ENCODE data around the gene DNASE1L1. TPM values are rescaled to one million over a fixed set of nuclear protein-coding genes. Genes with fewer than 3 reads are reported as not detected.

Gene DNASE1L1
- total and polyA plus RNA-seq, 12 donors, result 9.3 to 101 (median 45.3) TPM

DNA sequence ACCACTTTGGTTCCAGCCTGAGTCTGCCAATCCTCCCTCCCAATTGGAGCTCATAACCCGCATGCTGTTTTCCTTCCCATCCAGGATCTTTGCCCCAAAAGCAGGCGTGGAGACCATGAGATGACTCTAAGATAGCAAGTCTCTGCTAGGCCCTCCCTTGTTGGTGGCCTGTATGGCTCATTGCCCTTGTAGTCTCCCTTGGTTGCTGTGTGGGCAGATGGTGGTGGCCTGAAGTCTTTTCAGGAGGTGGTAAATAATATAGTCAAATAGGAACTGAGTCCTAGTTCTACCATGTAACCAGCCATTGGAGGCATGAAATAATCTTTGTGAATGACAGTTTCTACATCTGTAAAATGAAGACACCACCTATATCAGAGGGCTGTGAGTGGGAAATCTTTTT, 20.7 kb upstream of the DNASE1L1 start:
- WGBS, 4 donors, result 60 to 82% (median 74%) methylated on average over 1 to 2 of the region's 2 CpGs
- Histone ChIP-seq H3K4me3 (peak overlapping the region in 1 of 4 donors; percentile 64), H3K27me3 (no peaks in the 10 kb centered on the region), H3K4me1 (replicated peaks in 1 of 2) (peaks cover 0 to 15% of the 10 kb centered on the region in 2 donors), H3K9me3 (replicated peaks in 1 of 3) (no peaks in the 10 kb centered on the region), H3K27ac (peak overlapping the region in 2 of 5 donors; percentile 81 to 85), H3K36me3 (replicated peaks in 1 of 2) (peaks cover 0 to 30% of the 10 kb centered on the region in 2 donors)
- no peak for DNase-seq
- TF ChIP-seq, protein P1, sequence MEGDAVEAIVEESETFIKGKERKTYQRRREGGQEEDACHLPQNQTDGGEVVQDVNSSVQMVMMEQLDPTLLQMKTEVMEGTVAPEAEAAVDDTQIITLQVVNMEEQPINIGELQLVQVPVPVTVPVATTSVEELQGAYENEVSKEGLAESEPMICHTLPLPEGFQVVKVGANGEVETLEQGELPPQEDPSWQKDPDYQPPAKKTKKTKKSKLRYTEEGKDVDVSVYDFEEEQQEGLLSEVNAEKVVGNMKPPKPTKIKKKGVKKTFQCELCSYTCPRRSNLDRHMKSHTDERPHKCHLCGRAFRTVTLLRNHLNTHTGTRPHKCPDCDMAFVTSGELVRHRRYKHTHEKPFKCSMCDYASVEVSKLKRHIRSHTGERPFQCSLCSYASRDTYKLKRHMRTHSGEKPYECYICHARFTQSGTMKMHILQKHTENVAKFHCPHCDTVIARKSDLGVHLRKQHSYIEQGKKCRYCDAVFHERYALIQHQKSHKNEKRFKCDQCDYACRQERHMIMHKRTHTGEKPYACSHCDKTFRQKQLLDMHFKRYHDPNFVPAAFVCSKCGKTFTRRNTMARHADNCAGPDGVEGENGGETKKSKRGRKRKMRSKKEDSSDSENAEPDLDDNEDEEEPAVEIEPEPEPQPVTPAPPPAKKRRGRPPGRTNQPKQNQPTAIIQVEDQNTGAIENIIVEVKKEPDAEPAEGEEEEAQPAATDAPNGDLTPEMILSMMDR (IDR thresholded peaks at IDR 0.05), result no peak
- no peak for TF ChIP-seq POLR2A (IDR thresholded peaks at IDR 0.05)
- intact Hi-C loops (cut with DNase I), result no loop called here

GRCh38 chrX:154428176-154429171, 19.4 kb upstream of the DNASE1L1 start, which contains the start of gene ATP6AP1:
ATP6AP1 (plus strand) TSS chrX:154428677; CDS start chrX:154428693, 16 bp downstream.
- WGBS, 4 donors, result 8 to 55% (median 29%) methylated on average over 28 to 87 of the region's 87 CpGs

DNA sequence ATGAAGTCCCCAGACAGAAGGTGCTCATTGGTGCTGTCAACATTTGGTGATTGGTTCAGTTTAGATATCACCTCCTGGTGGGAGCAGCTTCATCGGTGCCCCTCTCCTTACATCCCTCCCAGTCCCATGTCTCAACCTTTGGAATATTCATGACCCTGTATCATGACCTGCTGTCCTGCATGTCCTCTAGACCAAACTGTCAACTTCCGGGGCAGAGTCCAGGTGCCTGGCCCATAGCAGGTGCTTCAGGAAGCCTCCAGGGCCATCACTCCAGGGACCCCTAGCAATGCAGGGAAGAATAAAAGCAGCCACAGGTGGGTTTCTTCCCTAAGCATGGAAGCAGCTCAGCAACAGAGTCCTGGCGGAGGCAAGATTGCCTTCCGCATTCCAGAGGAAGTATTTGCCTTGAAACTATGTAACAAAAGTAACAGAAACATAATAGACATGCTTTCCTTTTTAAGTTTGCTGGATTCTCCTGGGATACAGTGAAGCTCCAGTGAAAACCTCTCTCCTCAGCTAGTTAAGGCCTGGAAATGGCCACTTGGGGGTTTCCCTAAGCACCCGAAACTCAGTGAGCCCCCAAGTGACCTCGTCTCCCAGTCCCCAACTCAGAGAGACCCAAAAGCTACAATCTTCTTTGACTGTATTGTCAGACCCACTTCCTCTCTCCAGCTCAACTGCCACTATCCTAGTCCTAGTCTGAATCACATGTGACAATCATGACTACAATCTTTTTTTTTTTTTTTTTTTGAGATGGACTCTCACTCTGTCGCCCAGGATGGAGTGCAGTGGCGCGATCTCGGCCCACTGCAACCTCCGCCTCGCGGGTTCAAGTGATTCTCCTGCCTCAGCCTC, 18.1 kb upstream of the DNASE1L1 start:
- WGBS, 4 donors, result 80 to 85% (median 82%) methylated on average over 9 to 13 of the region's 13 CpGs
- H3K4me1 ChIP-seq (replicated peaks in 1 of 2), result peaks cover 0 to 15% of the 10 kb centered on the region in 2 donors
- no peak for TF ChIP-seq POLR2A (IDR thresholded peaks at IDR 0.05)
- TF ChIP-seq, protein P1 (IDR thresholded peaks at IDR 0.05), result no peak
- H3K4me3 ChIP-seq, result peak overlapping the region in 1 of 4 donors; percentile 64
- intact Hi-C loops (cut with DNase I), result no loop called here
- H3K36me3 ChIP-seq (replicated peaks in 1 of 2), result peaks cover 0 to 7% of the 10 kb centered on the region in 2 donors
- no peak for DNase-seq
- H3K27me3 ChIP-seq, result no peaks in the 10 kb centered on the region
- no peak overlapping the region for H3K27ac ChIP-seq
- H3K9me3 ChIP-seq (replicated peaks in 1 of 3), result no peaks in the 10 kb centered on the region

More at GRCh38 chrX:154428176-154429171, 19.4 kb upstream of the DNASE1L1 start, which contains the start of gene ATP6AP1:
- DNase-seq, result peak; percentile 92 to 98 (median 95)
- Histone ChIP-seq H3K9me3 (replicated peaks in 1 of 3) (no peaks in the 10 kb centered on the region), H3K27ac (peak within 1 kb of the TSS in 4 of 5 donors; percentile 15 to 85 (median 78)), H3K4me1 (replicated peaks in 1 of 2) (peaks cover 0 to 15% of the 10 kb centered on the region in 2 donors), H3K36me3 (replicated peaks in 1 of 2) (peaks cover 0 to 20% of the 10 kb centered on the region in 2 donors), H3K27me3 (no peaks in the 10 kb centered on the region), H3K4me3 (peak within 1 kb of the TSS in 3 of 4 donors; percentile 18 to 64 (median 33))
- intact Hi-C loops (cut with DNase I), result no loop called here
- TF ChIP-seq, protein P1 (IDR thresholded peaks at IDR 0.05), result no peak
- peak in 1 of 2 donors; percentile 54 for TF ChIP-seq POLR2A (IDR thresholded peaks at IDR 0.05)
